SK-N-SH treated with all-trans-retinoic acid at 6 μM for 48 hours (cell line): ENCODE results near the gene MSH6.

Experiments
- ARNTL ChIP-seq: fragments of 450-650 bp; formaldehyde crosslinking; IDR thresholded peaks from 2 replicates; pipeline ENCODE4 v1.5.0; 2020; ENCODE audit warnings: low read depth, mild to moderate bottlenecking, moderate library complexity, borderline replicate concordance
- CSDC2 ChIP-seq: fragments of 250-450 bp; sonication (Bioruptor Pico); IDR thresholded peaks from 2 replicates; pipeline ENCODE4 v1.5.0; 2020; ENCODE audit warnings: mild to moderate bottlenecking, moderate library complexity
- ESRRG ChIP-seq: fragments of 250-450 bp; sonication (Bioruptor Pico); IDR thresholded peaks from 2 replicates; pipeline ENCODE4 v1.6.1; 2021; ENCODE audit warnings: mild to moderate bottlenecking
- PPARA ChIP-seq: fragments of 250-450 bp; sonication (Bioruptor Pico); IDR thresholded peaks from 2 replicates; pipeline ENCODE4 v1.5.0; 2020; ENCODE audit warnings: mild to moderate bottlenecking, borderline replicate concordance
- TCF4 ChIP-seq: fragments of 250-450 bp; sonication (Bioruptor Pico); IDR thresholded peaks from 2 replicates; pipeline ENCODE4 v1.8.0; 2021; ENCODE audit warnings: mild to moderate bottlenecking, moderate library complexity, borderline replicate concordance

GRCh38 chr2:47822518-47822917 is 39.6 kb downstream of the MSH6 start:
- TF ChIP-seq CSDC2, result no peak
- TF ChIP-seq ARNTL (CRISPR knock-in tag), result no peak
- no peak for TF ChIP-seq ESRRG (CRISPR knock-in tag)
- no peak for TF ChIP-seq TCF4
- TF ChIP-seq PPARA (CRISPR knock-in tag), result no peak
